Measurements from ENCODE around the gene CSMD2.

CSMD2 gene

GRCh38 chr1:33853431-33853830 lies 311.6 kb downstream of the CSMD2 start:
- no CpG with 5 or more reads among the region's 1 CpG for WGBS (ENCODE audit: extremely low coverage, insufficient coverage, low lambda C conversion rate)
- no peaks in the 10 kb centered on the region for H3K36me3 ChIP-seq (ENCODE audit: control insufficient read depth, insufficient read depth, low read length)

GRCh38 chr1:33852711-33853110 lies 312.3 kb downstream of the CSMD2 start:
- no peak overlapping the region for H4K5ac ChIP-seq (ENCODE audit: low read length)
- no peak overlapping the region for H2BK15ac ChIP-seq (replicated peaks; ENCODE audit: low read depth)
- H3K4me3 ChIP-seq (ENCODE audit: low read length): no peak overlapping the region
- no peaks in the 10 kb centered on the region for H3K27me3 ChIP-seq (ENCODE audit: insufficient read depth, low read length, poor library complexity)
- no peak overlapping the region for H2BK120ac ChIP-seq (ENCODE audit: low read depth, low read length)
- DNase-seq: no peak
- no peak overlapping the region for H3K27ac ChIP-seq (ENCODE audit: low read depth, low read length)
- no peak overlapping the region for H3K18ac ChIP-seq (ENCODE audit: low read length)
- no peak overlapping the region for H3K4ac ChIP-seq (ENCODE audit: low read depth, low read length)
- H3K4me2 ChIP-seq (ENCODE audit: low read length): no peak overlapping the region
- H3K9ac ChIP-seq (ENCODE audit: low read length): no peak overlapping the region
- H3K56ac ChIP-seq (ENCODE audit: low read length): no peak overlapping the region
- peaks cover 3% of the 10 kb centered on the region for H3K79me1 ChIP-seq (ENCODE audit: low read length)
- H3K23ac ChIP-seq (ENCODE audit: low read length): no peak overlapping the region
- no peak overlapping the region for H2AK5ac ChIP-seq (ENCODE audit: low read length)
- H4K8ac ChIP-seq (ENCODE audit: low read depth, low read length): no peak overlapping the region
- H3K4me1 ChIP-seq (ENCODE audit: control insufficient read depth, low read depth, low read length): peaks cover 23% of the 10 kb centered on the region
- H2BK5ac ChIP-seq (ENCODE audit: low read length): no peak overlapping the region
- no peaks in the 10 kb centered on the region for H3K36me3 ChIP-seq (ENCODE audit: control insufficient read depth, insufficient read depth, low read length)
- no peaks in the 10 kb centered on the region for H3K79me2 ChIP-seq (ENCODE audit: control insufficient read depth, insufficient read depth, low read length)

More at GRCh38 chr1:33853431-33853830, 311.6 kb downstream of the CSMD2 start:
- Histone ChIP-seq H3K27me3 (ENCODE audit: insufficient read depth, low read length, poor library complexity) (no peaks in the 10 kb centered on the region), H2BK120ac (ENCODE audit: low read depth, low read length) (no peak overlapping the region), H2BK15ac (replicated peaks; ENCODE audit: low read depth) (no peak overlapping the region), H2BK5ac (ENCODE audit: low read length) (no peak overlapping the region), H3K9ac (ENCODE audit: low read length) (no peak overlapping the region), H3K4ac (ENCODE audit: low read depth, low read length) (no peak overlapping the region), H3K79me1 (ENCODE audit: low read length) (peaks cover 3% of the 10 kb centered on the region), H4K5ac (ENCODE audit: low read length) (no peak overlapping the region), H3K4me2 (ENCODE audit: low read length) (no peak overlapping the region), H4K8ac (ENCODE audit: low read depth, low read length) (no peak overlapping the region), H3K4me3 (ENCODE audit: low read length) (no peak overlapping the region), H2AK5ac (ENCODE audit: low read length) (no peak overlapping the region), H3K79me2 (ENCODE audit: control insufficient read depth, insufficient read depth, low read length) (no peaks in the 10 kb centered on the region), H3K18ac (ENCODE audit: low read length) (no peak overlapping the region), H3K23ac (ENCODE audit: low read length) (no peak overlapping the region), H3K4me1 (ENCODE audit: control insufficient read depth, low read depth, low read length) (peaks cover 18% of the 10 kb centered on the region), H3K27ac (ENCODE audit: low read depth, low read length) (no peak overlapping the region), H3K56ac (ENCODE audit: low read length) (no peak overlapping the region)
- no peak for DNase-seq

DNA sequence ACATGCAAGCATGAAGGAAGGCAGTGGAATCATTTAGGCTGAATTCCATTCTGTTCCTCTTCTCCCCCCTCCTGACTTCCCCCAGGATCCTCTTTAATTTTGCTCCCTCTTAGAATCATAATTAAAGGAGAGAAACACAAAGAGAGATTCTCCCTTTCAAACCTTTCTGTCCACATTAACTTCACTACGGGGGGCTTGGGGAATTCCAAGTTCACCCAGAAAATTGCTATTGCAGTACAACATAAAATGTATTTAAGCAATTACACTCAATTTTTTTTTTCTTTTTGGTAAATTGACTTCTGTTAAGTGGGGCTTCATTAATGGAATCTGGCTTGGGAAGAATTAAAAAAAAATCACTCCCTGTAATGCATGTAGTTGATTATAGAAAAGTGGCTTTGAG lies 314.5 kb downstream of the CSMD2 start:
- H4K5ac ChIP-seq (ENCODE audit: low read length): peak overlapping the region; percentile 66
- H3K23ac ChIP-seq (ENCODE audit: low read length): no peak overlapping the region
- H2AK5ac ChIP-seq (ENCODE audit: low read length): peak overlapping the region; percentile 91
- H4K8ac ChIP-seq (ENCODE audit: low read depth, low read length): no peak overlapping the region
- peak overlapping the region; percentile 95 for H2BK5ac ChIP-seq (ENCODE audit: low read length)
- no peak overlapping the region for H2BK15ac ChIP-seq (replicated peaks; ENCODE audit: low read depth)
- no peak overlapping the region for H3K27ac ChIP-seq (ENCODE audit: low read depth, low read length)
- H3K4me3 ChIP-seq (ENCODE audit: low read length): no peak overlapping the region
- H3K4me2 ChIP-seq (ENCODE audit: low read length): no peak overlapping the region
- H2BK120ac ChIP-seq (ENCODE audit: low read depth, low read length): no peak overlapping the region
- no peak overlapping the region for H3K9ac ChIP-seq (ENCODE audit: low read length)
- H3K56ac ChIP-seq (ENCODE audit: low read length): peak overlapping the region; percentile 82
- H3K79me1 ChIP-seq (ENCODE audit: low read length): peaks cover 3% of the 10 kb centered on the region
- H3K27me3 ChIP-seq (ENCODE audit: insufficient read depth, low read length, poor library complexity): no peaks in the 10 kb centered on the region
- no peaks in the 10 kb centered on the region for H3K79me2 ChIP-seq (ENCODE audit: control insufficient read depth, insufficient read depth, low read length)
- no peaks in the 10 kb centered on the region for H3K36me3 ChIP-seq (ENCODE audit: control insufficient read depth, insufficient read depth, low read length)
- H3K4ac ChIP-seq (ENCODE audit: low read depth, low read length): no peak overlapping the region
- peaks cover 29% of the 10 kb centered on the region for H3K4me1 ChIP-seq (ENCODE audit: control insufficient read depth, low read depth, low read length)
- no peak for DNase-seq
- WGBS (ENCODE audit: extremely low coverage, insufficient coverage, low lambda C conversion rate): no CpG with 5 or more reads among the region's 1 CpG
- no peak overlapping the region for H3K18ac ChIP-seq (ENCODE audit: low read length)

- Histone ChIP-seq H3K23ac (ENCODE audit: low read length) (no peak overlapping the region), H3K4me1 (ENCODE audit: control insufficient read depth, low read depth, low read length) (peaks cover 29% of the 10 kb centered on the region), H3K27ac (ENCODE audit: low read depth, low read length) (peak overlapping the region; percentile 26), H3K4ac (ENCODE audit: low read depth, low read length) (peak overlapping the region; percentile 98), H4K5ac (ENCODE audit: low read length) (no peak overlapping the region), H4K8ac (ENCODE audit: low read depth, low read length) (peak overlapping the region; percentile 6), H3K79me1 (ENCODE audit: low read length) (peaks cover 3% of the 10 kb centered on the region), H3K27me3 (ENCODE audit: insufficient read depth, low read length, poor library complexity) (no peaks in the 10 kb centered on the region), H3K56ac (ENCODE audit: low read length) (peak overlapping the region; percentile 5), H3K79me2 (ENCODE audit: control insufficient read depth, insufficient read depth, low read length) (no peaks in the 10 kb centered on the region), H3K36me3 (ENCODE audit: control insufficient read depth, insufficient read depth, low read length) (no peaks in the 10 kb centered on the region), H3K18ac (ENCODE audit: low read length) (peak overlapping the region; percentile 35), H2BK120ac (ENCODE audit: low read depth, low read length) (peak overlapping the region; percentile 18), H2BK5ac (ENCODE audit: low read length) (peak overlapping the region; percentile 36), H2BK15ac (replicated peaks; ENCODE audit: low read depth) (no peak overlapping the region), H3K4me3 (ENCODE audit: low read length) (no peak overlapping the region), H3K4me2 (ENCODE audit: low read length) (no peak overlapping the region), H2AK5ac (ENCODE audit: low read length) (peak overlapping the region; percentile 47), H3K9ac (ENCODE audit: low read length) (no peak overlapping the region)
- DNase-seq: no peak
- no CpG with 5 or more reads among the region's 1 CpG for WGBS (ENCODE audit: extremely low coverage, insufficient coverage, low lambda C conversion rate)
Measured at GRCh38 chr1:33849211-33849610, 315.8 kb downstream of the CSMD2 start.

DNA sequence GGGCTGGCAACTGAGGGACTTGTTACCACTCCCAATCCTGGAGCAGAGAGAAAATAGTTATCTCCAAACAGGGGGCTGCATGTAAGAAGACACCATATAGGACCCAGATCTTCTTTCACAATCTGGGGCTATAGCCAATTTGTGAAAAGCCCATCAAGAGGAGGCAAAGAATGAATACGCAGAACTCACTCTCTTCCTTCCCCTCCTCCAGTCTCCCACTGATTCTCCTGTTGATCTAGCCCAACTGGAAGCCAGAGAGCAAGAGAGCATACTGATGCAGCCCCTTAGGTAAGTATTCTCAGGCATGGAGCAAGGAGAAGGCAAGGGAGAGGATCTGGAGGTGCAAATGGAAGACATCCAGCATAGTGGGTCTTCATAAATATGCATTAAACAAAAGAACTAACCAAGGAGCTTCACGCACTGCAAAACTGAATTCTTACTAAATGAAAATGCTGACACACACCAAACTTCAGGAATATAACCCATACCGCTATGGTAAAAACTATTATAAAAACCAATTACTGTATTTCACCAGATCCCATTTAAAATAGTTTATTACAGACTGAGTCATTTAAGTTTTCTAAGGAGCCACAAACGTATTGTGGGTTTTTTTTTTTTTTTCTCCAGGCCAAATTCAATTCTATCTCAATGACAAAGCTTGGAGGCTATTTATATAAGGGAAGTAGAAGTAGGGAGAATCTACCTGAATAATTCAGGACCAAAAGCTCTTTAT lies 316.7 kb downstream of the CSMD2 start:
- Histone ChIP-seq H4K8ac (ENCODE audit: low read depth, low read length) (no peak overlapping the region), H4K5ac (ENCODE audit: low read length) (no peak overlapping the region), H3K79me2 (ENCODE audit: control insufficient read depth, insufficient read depth, low read length) (no peaks in the 10 kb centered on the region), H3K4me2 (ENCODE audit: low read length) (no peak overlapping the region), H3K23ac (ENCODE audit: low read length) (no peak overlapping the region), H3K4ac (ENCODE audit: low read depth, low read length) (no peak overlapping the region), H3K27me3 (ENCODE audit: insufficient read depth, low read length, poor library complexity) (no peaks in the 10 kb centered on the region), H3K18ac (ENCODE audit: low read length) (no peak overlapping the region), H3K4me1 (ENCODE audit: control insufficient read depth, low read depth, low read length) (peaks cover 29% of the 10 kb centered on the region), H3K4me3 (ENCODE audit: low read length) (no peak overlapping the region), H3K56ac (ENCODE audit: low read length) (peak overlapping the region; percentile 67), H3K79me1 (ENCODE audit: low read length) (peaks cover 3% of the 10 kb centered on the region), H3K36me3 (ENCODE audit: control insufficient read depth, insufficient read depth, low read length) (no peaks in the 10 kb centered on the region), H2BK5ac (ENCODE audit: low read length) (peak overlapping the region; percentile 89), H3K9ac (ENCODE audit: low read length) (peak overlapping the region; percentile 28), H3K27ac (ENCODE audit: low read depth, low read length) (peak overlapping the region; percentile 38), H2AK5ac (ENCODE audit: low read length) (no peak overlapping the region), H2BK120ac (ENCODE audit: low read depth, low read length) (no peak overlapping the region), H2BK15ac (replicated peaks; ENCODE audit: low read depth) (no peak overlapping the region)
- WGBS (ENCODE audit: extremely low coverage, insufficient coverage, low lambda C conversion rate): no CpG with 5 or more reads among the region's 4 CpGs
- DNase-seq: peak; percentile 67

DNA sequence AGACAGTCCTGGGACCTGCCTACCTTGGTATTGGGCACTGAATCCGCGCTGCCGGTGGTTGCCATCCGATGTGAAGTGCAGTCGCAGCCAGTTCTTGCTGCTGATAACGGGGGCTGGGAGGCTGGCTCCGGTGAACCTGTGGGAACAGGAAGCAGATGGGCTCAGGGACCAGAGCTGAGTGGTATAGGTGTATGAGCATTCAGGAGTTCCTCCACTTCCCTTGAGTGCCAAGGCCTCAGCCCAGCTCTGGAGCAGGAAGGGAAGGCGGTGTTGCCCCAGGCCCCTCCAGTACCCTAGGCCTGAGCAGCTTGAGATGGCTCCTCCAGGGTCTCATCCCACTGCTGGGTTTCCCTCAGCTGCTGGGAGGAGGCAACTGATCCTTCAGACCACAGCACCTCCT lies 318.2 kb downstream of the CSMD2 start:
- Histone ChIP-seq H3K4me1 (ENCODE audit: control insufficient read depth, low read depth, low read length) (peaks cover 26% of the 10 kb centered on the region), H3K9ac (ENCODE audit: low read length) (peak overlapping the region; percentile 33), H2BK120ac (ENCODE audit: low read depth, low read length) (no peak overlapping the region), H3K27ac (ENCODE audit: low read depth, low read length) (no peak overlapping the region), H2BK15ac (replicated peaks; ENCODE audit: low read depth) (no peak overlapping the region), H3K36me3 (ENCODE audit: control insufficient read depth, insufficient read depth, low read length) (no peaks in the 10 kb centered on the region), H3K18ac (ENCODE audit: low read length) (no peak overlapping the region), H3K4me3 (ENCODE audit: low read length) (no peak overlapping the region), H3K79me2 (ENCODE audit: control insufficient read depth, insufficient read depth, low read length) (no peaks in the 10 kb centered on the region), H3K27me3 (ENCODE audit: insufficient read depth, low read length, poor library complexity) (no peaks in the 10 kb centered on the region), H4K5ac (ENCODE audit: low read length) (no peak overlapping the region), H3K23ac (ENCODE audit: low read length) (no peak overlapping the region), H3K4ac (ENCODE audit: low read depth, low read length) (peak overlapping the region; percentile 25), H4K8ac (ENCODE audit: low read depth, low read length) (no peak overlapping the region), H3K56ac (ENCODE audit: low read length) (peak overlapping the region; percentile 74), H2BK5ac (ENCODE audit: low read length) (peak overlapping the region; percentile 90), H3K79me1 (ENCODE audit: low read length) (peaks cover 2% of the 10 kb centered on the region), H2AK5ac (ENCODE audit: low read length) (peak overlapping the region; percentile 40), H3K4me2 (ENCODE audit: low read length) (no peak overlapping the region)
- no peak for DNase-seq
- WGBS (ENCODE audit: extremely low coverage, insufficient coverage, low lambda C conversion rate): no CpG with 5 or more reads among the region's 8 CpGs

Measured in mesendoderm (in vitro differentiated cells).